Astrocyte (in vitro differentiated cells and primary cell): ENCODE results near the gene RTP1.

Source experiments
- CTCF ChIP-seq: IDR thresholded peaks from 2 replicates; pipeline ENCODE4 v1.5.1; 2011; ENCODE audit warnings: low read depth, mild to moderate bottlenecking, inconsistent platforms, low read length, moderate library complexity; ENCODE audit not compliant: insufficient read depth
- EZH2 ChIP-seq: IDR thresholded peaks from 2 replicates; pipeline ENCODE4 v1.6.1; 2012; ENCODE audit warnings: mild to moderate bottlenecking, low read length, inconsistent platforms; ENCODE audit not compliant: insufficient read depth

- TF ChIP-seq CTCF (no peak), EZH2 (no peak)
Observed at GRCh38 chr3:187166750-187167149, 30.5 kb upstream of the RTP1 start.
